ENCODE data around the gene TRIM45. TPM values are rescaled to one million over a fixed set of nuclear protein-coding genes. Genes with fewer than 3 reads are reported as not detected.

TRIM45 gene
- total RNA-seq, 1 donor from 2014 or later: 6.3 TPM

GRCh38 chr1:117076648-117077047, 44.9 kb downstream of the TRIM45 start:
- Mint-ChIP-seq H3K27ac (ENCODE audit: unreplicated experiment) (no peak overlapping the region), H3K4me3 (ENCODE audit: unreplicated experiment) (no peak overlapping the region), H3K4me1 (ENCODE audit: unreplicated experiment) (no peaks in the 10 kb centered on the region), H3K9me3 (ENCODE audit: unreplicated experiment) (no peaks in the 10 kb centered on the region), H3K27me3 (ENCODE audit: unreplicated experiment) (no peaks in the 10 kb centered on the region), H3K36me3 (ENCODE audit: unreplicated experiment) (peaks cover 26% of the 10 kb centered on the region)
- no peak for DNase-seq (ENCODE audit: extremely low spot score, unreplicated experiment)
- no peak for TF ChIP-seq CTCF (IDR thresholded peaks at IDR 0.05)

- Mint-ChIP-seq H3K27me3 (ENCODE audit: unreplicated experiment) (no peaks in the 10 kb centered on the region), H3K27ac (ENCODE audit: unreplicated experiment) (no peak overlapping the region), H3K36me3 (ENCODE audit: unreplicated experiment) (peaks cover 4% of the 10 kb centered on the region), H3K4me1 (ENCODE audit: unreplicated experiment) (peaks cover 3% of the 10 kb centered on the region), H3K9me3 (ENCODE audit: unreplicated experiment) (no peaks in the 10 kb centered on the region), H3K4me3 (ENCODE audit: unreplicated experiment) (no peak overlapping the region)
- TF ChIP-seq CTCF (IDR thresholded peaks at IDR 0.05): no peak
- DNase-seq (ENCODE audit: extremely low spot score, unreplicated experiment): no peak
Measured at GRCh38 chr1:117070124-117070523, 51.4 kb downstream of the TRIM45 start.

GRCh38 chr1:117069220-117069844, 52.2 kb downstream of the TRIM45 start:
- Mint-ChIP-seq H3K4me1 (ENCODE audit: unreplicated experiment) (peaks cover 3% of the 10 kb centered on the region), H3K36me3 (ENCODE audit: unreplicated experiment) (no peaks in the 10 kb centered on the region), H3K4me3 (ENCODE audit: unreplicated experiment) (no peak overlapping the region), H3K27ac (ENCODE audit: unreplicated experiment) (no peak overlapping the region), H3K27me3 (ENCODE audit: unreplicated experiment) (no peaks in the 10 kb centered on the region), H3K9me3 (ENCODE audit: unreplicated experiment) (no peaks in the 10 kb centered on the region)
- no peak for DNase-seq (ENCODE audit: extremely low spot score, unreplicated experiment)
- no peak for TF ChIP-seq CTCF (IDR thresholded peaks at IDR 0.05)

GRCh38 chr1:117068580-117068979, 53.0 kb downstream of the TRIM45 start:
- TF ChIP-seq CTCF (IDR thresholded peaks at IDR 0.05): no peak
- no peak overlapping the region for H3K27ac Mint-ChIP-seq (ENCODE audit: unreplicated experiment)
- peaks cover 3% of the 10 kb centered on the region for H3K4me1 Mint-ChIP-seq (ENCODE audit: unreplicated experiment)
- no peaks in the 10 kb centered on the region for H3K36me3 Mint-ChIP-seq (ENCODE audit: unreplicated experiment)
- no peaks in the 10 kb centered on the region for H3K27me3 Mint-ChIP-seq (ENCODE audit: unreplicated experiment)
- H3K4me3 Mint-ChIP-seq (ENCODE audit: unreplicated experiment): no peak overlapping the region
- no peak for DNase-seq (ENCODE audit: extremely low spot score, unreplicated experiment)
- no peaks in the 10 kb centered on the region for H3K9me3 Mint-ChIP-seq (ENCODE audit: unreplicated experiment)

GRCh38 chr1:117067533-117068370, 53.8 kb downstream of the TRIM45 start:
- no peaks in the 10 kb centered on the region for H3K27me3 Mint-ChIP-seq (ENCODE audit: unreplicated experiment)
- peak; percentile 94 for TF ChIP-seq CTCF (IDR thresholded peaks at IDR 0.05)
- DNase-seq (ENCODE audit: extremely low spot score, unreplicated experiment): no peak
- H3K4me3 Mint-ChIP-seq (ENCODE audit: unreplicated experiment): no peak overlapping the region
- no peak overlapping the region for H3K27ac Mint-ChIP-seq (ENCODE audit: unreplicated experiment)
- no peaks in the 10 kb centered on the region for H3K36me3 Mint-ChIP-seq (ENCODE audit: unreplicated experiment)
- no peaks in the 10 kb centered on the region for H3K9me3 Mint-ChIP-seq (ENCODE audit: unreplicated experiment)
- H3K4me1 Mint-ChIP-seq (ENCODE audit: unreplicated experiment): peaks cover 3% of the 10 kb centered on the region

Measured in osteocyte (in vitro differentiated cells).